ENCODE measurements around the gene TIPIN. TPM values are rescaled to one million over a fixed set of nuclear protein-coding genes. Genes with fewer than 3 reads are reported as not detected.
A peak's percentile ranks its signal among the peaks of the same experiment; 100 is the strongest.
"Not testable (repeated sequence)": the region's sequence is repeated elsewhere in the genome, so short reads cannot be mapped to it uniquely, and the experiment has no call there.

The TIPIN gene
- total RNA-seq, 2 experiments from 2014 or later = 36.4 to 42.7 TPM

- H3K27me3 Mint-ChIP-seq (ENCODE audit: low read depth); ATAC-seq; H3K36me3 Mint-ChIP-seq (ENCODE audit: low read depth); H3K9me3 Mint-ChIP-seq (ENCODE audit: insufficient read depth); H3K27ac Mint-ChIP-seq; DNase-seq; H3K4me3 Mint-ChIP-seq: not testable (repeated sequence)
- peaks cover 13% of the 10 kb centered on the region for H3K4me1 Mint-ChIP-seq (ENCODE audit: low read depth)
- CTCF ChIA-PET = interaction anchor here (0.6 to 1.3 kb wide), 3 partner anchors 116 to 127 kb away, joined by 3 to 6 read pairs (median 4); partner anchors contain the start of gene SNAPC5
- POLR2A ChIA-PET = interaction anchor here (0.7 to 1.4 kb wide), 2 partner anchors 9 to 117 kb away, joined by 3 to 4 read pairs; no protein-coding TSS in a partner anchor
These were observed 24.9 kb upstream of the TIPIN start for GRCh38 chr15:66381376-66381775.

GRCh38 chr15:66378814-66379430 lies 22.4 kb upstream of the TIPIN start:
- CTCF ChIA-PET = interaction anchor here (0.6 to 2.3 kb wide), 5 partner anchors 8 to 120 kb away, joined by 3 to 9 read pairs (median 3); partner anchors contain the start of gene MAP2K1
- peaks cover 6% of the 10 kb centered on the region for H3K36me3 Mint-ChIP-seq (ENCODE audit: low read depth)

GRCh38 chr15:66374179-66374578 lies 17.7 kb upstream of the TIPIN start:
- ChIA-PET CTCF (interaction anchor here (1.0 kb wide), 1 partner anchor 12 kb away, joined by 9 read pairs; the partner anchor contains the start of gene MAP2K1), POLR2A (no interaction called here)
- Mint-ChIP-seq H3K27me3 (ENCODE audit: low read depth) (no peaks in the 10 kb centered on the region), H3K36me3 (ENCODE audit: low read depth) (peaks cover 6% of the 10 kb centered on the region), H3K4me1 (ENCODE audit: low read depth) (peaks cover 29% of the 10 kb centered on the region), H3K27ac (no peak overlapping the region), H3K4me3 (no peak overlapping the region), H3K9me3 (ENCODE audit: insufficient read depth) (no peaks in the 10 kb centered on the region)
- no peak for DNase-seq
- no peak for ATAC-seq

More at GRCh38 chr15:66378814-66379430, 22.4 kb upstream of the TIPIN start:
- ATAC-seq (no peak), DNase-seq (no peak)
- no peak overlapping the region for H3K27ac Mint-ChIP-seq
- no peaks in the 10 kb centered on the region for H3K27me3 Mint-ChIP-seq (ENCODE audit: low read depth)
- no peak overlapping the region for H3K4me3 Mint-ChIP-seq
- H3K9me3 Mint-ChIP-seq (ENCODE audit: insufficient read depth) = no peaks in the 10 kb centered on the region
- POLR2A ChIA-PET = no interaction called here
- H3K4me1 Mint-ChIP-seq (ENCODE audit: low read depth) = no peaks in the 10 kb centered on the region

- ATAC-seq (peak; percentile 83), DNase-seq (peak; percentile 69)
- Mint-ChIP-seq H3K36me3 (ENCODE audit: low read depth) (peaks cover 6% of the 10 kb centered on the region), H3K9me3 (ENCODE audit: insufficient read depth) (no peaks in the 10 kb centered on the region), H3K4me1 (ENCODE audit: low read depth) (peaks cover 29% of the 10 kb centered on the region), H3K4me3 (peak overlapping the region; percentile 56), H3K27ac (peak overlapping the region; percentile 98), H3K27me3 (ENCODE audit: low read depth) (no peaks in the 10 kb centered on the region)
- ChIA-PET CTCF (interaction anchor here (0.7 to 2.0 kb wide), 6 partner anchors 13 to 128 kb away, joined by 3 to 12 read pairs (median 3); partner anchors contain the start of genes MAP2K1, SNAPC5 and TIPIN), POLR2A (interaction anchor here (0.6 to 2.9 kb wide), 5 partner anchors 12 to 135 kb away, joined by 3 to 19 read pairs (median 7); partner anchors contain the start of genes MAP2K1, RPL4, TIPIN and ZWILCH)
These were observed 13.5 kb upstream of the TIPIN start for GRCh38 chr15:66369773-66370651.

GRCh38 chr15:66364944-66365528 lies 8.6 kb upstream of the TIPIN start:
- Mint-ChIP-seq H3K4me3 (no peak overlapping the region), H3K27me3 (ENCODE audit: low read depth) (no peaks in the 10 kb centered on the region), H3K9me3 (ENCODE audit: insufficient read depth) (no peaks in the 10 kb centered on the region), H3K27ac (no peak overlapping the region), H3K4me1 (ENCODE audit: low read depth) (peaks cover 10% of the 10 kb centered on the region), H3K36me3 (ENCODE audit: low read depth) (peaks cover 1% of the 10 kb centered on the region)
- POLR2A ChIA-PET = no interaction called here
- DNase-seq (no peak), ATAC-seq (no peak)
- CTCF ChIA-PET = no interaction called here

- ATAC-seq = no peak
- Mint-ChIP-seq H3K4me1 (ENCODE audit: low read depth) (peaks cover 5% of the 10 kb centered on the region), H3K27me3 (ENCODE audit: low read depth) (no peaks in the 10 kb centered on the region), H3K4me3 (no peak overlapping the region), H3K9me3 (ENCODE audit: insufficient read depth) (no peaks in the 10 kb centered on the region), H3K36me3 (ENCODE audit: low read depth) (peaks cover 1% of the 10 kb centered on the region), H3K27ac (no peak overlapping the region)
- DNase-seq = no peak
- CTCF ChIA-PET = no interaction called here
- POLR2A ChIA-PET = no interaction called here
These were observed 6.3 kb upstream of the TIPIN start for GRCh38 chr15:66362776-66363175.

- ATAC-seq; H3K36me3 Mint-ChIP-seq (ENCODE audit: low read depth); DNase-seq; H3K27ac Mint-ChIP-seq; H3K27me3 Mint-ChIP-seq (ENCODE audit: low read depth); POLR2A ChIA-PET; H3K4me3 Mint-ChIP-seq; CTCF ChIA-PET; H3K9me3 Mint-ChIP-seq (ENCODE audit: insufficient read depth): not testable (repeated sequence)
- peaks cover 11% of the 10 kb centered on the region for H3K4me1 Mint-ChIP-seq (ENCODE audit: low read depth)
These were observed 5.4 kb upstream of the TIPIN start for GRCh38 chr15:66361745-66362460.

GRCh38 chr15:66359740-66360139 lies 3.3 kb upstream of the TIPIN start:
- H3K4me1 Mint-ChIP-seq (ENCODE audit: low read depth) = peaks cover 25% of the 10 kb centered on the region
- H3K9me3 Mint-ChIP-seq (ENCODE audit: insufficient read depth) = no peaks in the 10 kb centered on the region
- DNase-seq = no peak
- H3K27ac Mint-ChIP-seq = peak overlapping the region; percentile 30
- ChIA-PET POLR2A (no interaction called here), CTCF (no interaction called here)
- no peaks in the 10 kb centered on the region for H3K27me3 Mint-ChIP-seq (ENCODE audit: low read depth)
- H3K36me3 Mint-ChIP-seq (ENCODE audit: low read depth) = peaks cover 11% of the 10 kb centered on the region
- ATAC-seq = no peak
- H3K4me3 Mint-ChIP-seq = no peak overlapping the region

- peak overlapping the region; percentile 97 for H3K27ac Mint-ChIP-seq
- H3K4me3 Mint-ChIP-seq = peak overlapping the region; percentile 95
- H3K27me3 Mint-ChIP-seq (ENCODE audit: low read depth) = no peaks in the 10 kb centered on the region
- no peaks in the 10 kb centered on the region for H3K9me3 Mint-ChIP-seq (ENCODE audit: insufficient read depth)
- ChIA-PET CTCF (interaction anchor here (1.1 to 5.0 kb wide), 3 partner anchors 14 to 142 kb away, joined by 3 to 56 read pairs (median 8); partner anchors contain the start of genes MAP2K1 and SNAPC5), POLR2A (interaction anchor here (0.7 to 4.9 kb wide), 5 partner anchors 14 to 149 kb away, joined by 3 to 40 read pairs (median 13); partner anchors contain the start of genes MAP2K1, RPL4, SNAPC5 and ZWILCH)
- DNase-seq = no peak
- H3K4me1 Mint-ChIP-seq (ENCODE audit: low read depth) = peaks cover 42% of the 10 kb centered on the region
- no peak for ATAC-seq
- H3K36me3 Mint-ChIP-seq (ENCODE audit: low read depth) = peaks cover 28% of the 10 kb centered on the region
These were observed 467 bp downstream of the TIPIN start for GRCh38 chr15:66356077-66356358.

- DNase-seq; H3K9me3 Mint-ChIP-seq (ENCODE audit: insufficient read depth); ATAC-seq; H3K27me3 Mint-ChIP-seq (ENCODE audit: low read depth); H3K27ac Mint-ChIP-seq; POLR2A ChIA-PET; H3K4me3 Mint-ChIP-seq: not testable (repeated sequence)
- Mint-ChIP-seq H3K4me1 (ENCODE audit: low read depth) (peaks cover 12% of the 10 kb centered on the region), H3K36me3 (ENCODE audit: low read depth) (peaks cover 41% of the 10 kb centered on the region)
- CTCF ChIA-PET = interaction anchor here (1.4 to 1.5 kb wide), 2 partner anchors 150 to 151 kb away, joined by 3 to 14 read pairs; partner anchors contain the start of gene SNAPC5
These were observed 8.0 kb downstream of the TIPIN start for GRCh38 chr15:66348530-66348929.

GRCh38 chr15:66328771-66329170 lies 27.7 kb downstream of the TIPIN start:
- H3K9me3 Mint-ChIP-seq (ENCODE audit: insufficient read depth) = no peaks in the 10 kb centered on the region
- DNase-seq = no peak
- peaks cover 56% of the 10 kb centered on the region for H3K36me3 Mint-ChIP-seq (ENCODE audit: low read depth)
- no peak overlapping the region for H3K4me3 Mint-ChIP-seq
- ChIA-PET POLR2A (no interaction called here), CTCF (interaction anchor here (1.1 kb wide), 1 partner anchor 170 kb away, joined by 3 read pairs; no protein-coding TSS in a partner anchor)
- H3K4me1 Mint-ChIP-seq (ENCODE audit: low read depth) = no peaks in the 10 kb centered on the region
- no peak overlapping the region for H3K27ac Mint-ChIP-seq
- H3K27me3 Mint-ChIP-seq (ENCODE audit: low read depth) = no peaks in the 10 kb centered on the region
- ATAC-seq = no peak

Measured in activated CD8-positive, alpha-beta T cell treated with anti-CD3 and anti-CD28 coated beads, Interleukin-2, amount 10 ng/mL, durations not matched to agents 7 days and 5 days (primary cell).